ENCODE results near the gene TUBA4B.

- TF ChIP-seq POLR2A (IDR thresholded peaks at IDR 0.05), result no peak
- TF ChIP-seq CTCF (IDR thresholded peaks at IDR 0.05), result no peak
Measured at GRCh38 chr2:219314804-219315468, 61.9 kb downstream of the TUBA4B start.

Measured in tibial nerve (tissue), 3 donors.